ENCODE results near the gene PFN1. TPM values are rescaled to one million over a fixed set of nuclear protein-coding genes. Genes with fewer than 3 reads are reported as not detected.
"Not testable (repeated sequence)": the region's sequence is repeated elsewhere in the genome, so short reads cannot be mapped to it uniquely, and the experiment has no call there.

Gene PFN1
- polyA plus RNA-seq, 4 donors, result 274 to 467 (median 346) TPM

DNA sequence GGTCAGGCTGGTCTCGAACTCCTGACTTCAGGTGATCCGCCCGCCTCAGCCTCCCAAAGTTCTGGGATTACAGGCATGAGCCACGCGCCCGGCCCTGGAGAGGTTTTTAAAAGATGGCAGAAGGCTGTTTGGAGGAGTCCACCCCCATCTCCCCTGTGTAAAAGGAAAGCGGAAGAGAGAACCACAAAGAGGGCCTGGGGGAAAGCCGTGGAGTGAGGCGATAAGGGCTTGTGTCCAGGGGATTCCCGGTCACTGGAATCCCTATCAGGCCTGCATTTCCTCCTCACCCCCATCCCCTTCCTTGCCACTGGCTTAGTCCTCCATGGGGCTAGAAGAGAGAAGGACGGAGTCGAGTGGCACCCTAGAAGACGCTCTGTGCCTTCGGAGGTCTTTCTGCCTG lies 16.4 kb downstream of the PFN1 start, which contains the start of gene GP1BA:
Gene GP1BA, plus strand, starts transcription at position 315 of the 400 bp plus-strand sequence. CDS start 328 bp downstream, outside the sequence.
- DNase-seq (ENCODE audit: low read depth in 4 of 4, low spot score in 3 of 4), result no peak

DNA sequence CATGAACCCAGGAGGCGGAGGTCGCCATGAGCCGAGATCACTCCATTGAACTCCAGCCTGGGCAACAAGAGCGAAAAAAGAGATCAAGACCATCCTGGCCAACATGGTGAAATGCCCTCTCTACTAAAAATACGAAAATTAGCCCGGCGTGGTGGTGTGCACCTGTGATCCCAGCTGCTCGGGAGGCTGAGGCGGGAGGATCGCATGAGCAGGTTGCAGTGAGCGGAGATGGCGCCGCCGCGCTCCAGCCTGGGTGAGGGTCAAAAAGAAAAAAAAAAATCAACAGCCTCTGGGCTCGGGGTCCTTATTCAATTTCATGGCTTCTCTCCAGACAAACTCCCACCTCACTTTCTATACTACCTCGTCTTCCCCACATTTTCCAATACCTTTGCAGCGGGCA lies 19.4 kb downstream of the PFN1 start:
- DNase-seq (ENCODE audit: low read depth in 4 of 4, low spot score in 3 of 4), result no peak

DNA sequence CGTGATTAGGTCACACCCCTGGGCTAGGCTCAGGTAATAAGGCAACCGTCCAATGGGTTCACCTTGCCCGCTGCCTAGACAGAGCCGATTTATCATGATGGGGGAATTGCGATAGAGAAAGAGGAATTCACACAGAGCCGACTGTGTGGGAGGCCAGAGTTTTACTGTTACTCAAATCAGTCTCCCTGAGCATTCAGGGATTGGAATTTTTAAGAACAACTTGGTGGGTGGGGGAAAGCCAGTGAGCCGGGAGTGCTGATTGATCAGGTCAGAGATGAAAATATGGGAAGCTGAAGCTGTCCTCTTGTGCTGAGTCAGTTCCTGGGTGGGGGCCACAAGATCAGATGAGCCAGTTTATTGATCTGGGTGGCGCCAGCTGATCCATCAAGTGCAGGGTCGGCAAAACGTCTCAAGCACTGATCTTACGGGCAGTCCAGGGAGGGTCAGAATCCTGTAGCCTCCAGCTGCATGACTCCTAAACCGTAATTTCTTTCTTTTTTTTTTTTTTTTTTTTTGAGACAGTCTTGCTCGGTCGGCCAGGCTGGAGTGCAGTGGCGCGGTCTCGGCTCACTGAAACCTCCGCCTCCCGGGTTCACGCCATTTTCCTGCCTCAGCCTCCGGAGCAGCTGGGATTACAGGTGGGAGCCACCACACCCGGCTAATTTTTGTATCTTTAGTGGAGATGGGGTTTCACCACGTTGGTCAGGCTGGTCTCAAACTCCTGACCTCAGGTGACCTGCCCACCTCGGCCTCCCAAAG lies 21.6 kb downstream of the PFN1 start:
- not testable (repeated sequence) for DNase-seq (ENCODE audit: low read depth in 4 of 4, low spot score in 3 of 4)

DNA sequence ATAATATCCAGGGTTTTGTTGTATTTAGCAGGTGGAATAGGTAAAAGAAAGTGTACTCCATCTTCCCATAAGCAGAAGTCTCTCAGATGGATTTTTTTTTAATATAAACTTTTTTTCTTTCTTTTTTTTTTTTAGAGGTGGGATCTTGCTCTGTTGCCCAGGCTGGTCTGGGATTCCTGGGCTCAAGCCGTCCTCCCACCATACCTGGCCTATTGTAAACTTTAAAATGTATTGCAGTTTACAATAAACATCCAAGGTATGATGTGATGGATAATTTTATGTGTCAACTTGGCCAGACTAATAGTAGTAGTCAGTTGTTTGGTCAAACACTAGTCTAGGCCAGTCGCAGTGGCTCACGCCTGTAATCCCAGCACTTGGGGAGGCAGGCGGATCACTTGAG lies 27.0 kb downstream of the PFN1 start:
- DNase-seq (ENCODE audit: low read depth in 4 of 4, low spot score in 3 of 4), result no peak

DNA sequence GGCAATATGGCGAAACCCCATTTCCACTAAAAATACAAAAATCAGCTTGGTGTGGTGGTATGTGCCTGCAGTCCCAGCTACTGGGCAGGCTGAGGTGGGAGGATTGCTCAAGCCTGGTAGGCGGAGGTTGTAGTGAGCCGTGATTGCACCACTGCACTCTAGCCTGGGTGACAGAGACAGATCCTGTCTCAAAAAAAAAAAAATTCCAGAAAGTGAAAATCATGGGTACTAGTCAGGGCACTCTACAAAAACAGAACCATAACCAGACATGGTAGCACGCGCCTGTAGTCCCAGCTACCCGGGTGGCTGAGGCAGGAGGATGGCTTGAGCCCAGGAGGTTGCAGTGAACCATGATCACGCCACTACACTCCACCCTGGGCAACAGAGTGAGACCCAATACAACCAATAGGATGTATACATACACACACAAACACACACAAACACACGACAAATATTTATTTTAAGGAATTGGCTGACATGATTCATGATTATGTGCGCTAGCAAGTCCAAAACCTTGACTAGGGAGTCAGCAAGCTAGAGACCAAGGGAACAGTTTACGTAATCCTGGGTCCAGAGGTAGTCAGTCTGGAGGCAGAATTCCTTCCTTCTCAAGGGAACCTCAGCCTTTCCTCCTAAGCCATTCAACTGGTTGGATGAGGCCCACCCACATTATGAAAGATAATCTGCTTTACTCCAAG lies 27.8 kb downstream of the PFN1 start:
- no peak for DNase-seq (ENCODE audit: low read depth in 4 of 4, low spot score in 3 of 4)

DNA sequence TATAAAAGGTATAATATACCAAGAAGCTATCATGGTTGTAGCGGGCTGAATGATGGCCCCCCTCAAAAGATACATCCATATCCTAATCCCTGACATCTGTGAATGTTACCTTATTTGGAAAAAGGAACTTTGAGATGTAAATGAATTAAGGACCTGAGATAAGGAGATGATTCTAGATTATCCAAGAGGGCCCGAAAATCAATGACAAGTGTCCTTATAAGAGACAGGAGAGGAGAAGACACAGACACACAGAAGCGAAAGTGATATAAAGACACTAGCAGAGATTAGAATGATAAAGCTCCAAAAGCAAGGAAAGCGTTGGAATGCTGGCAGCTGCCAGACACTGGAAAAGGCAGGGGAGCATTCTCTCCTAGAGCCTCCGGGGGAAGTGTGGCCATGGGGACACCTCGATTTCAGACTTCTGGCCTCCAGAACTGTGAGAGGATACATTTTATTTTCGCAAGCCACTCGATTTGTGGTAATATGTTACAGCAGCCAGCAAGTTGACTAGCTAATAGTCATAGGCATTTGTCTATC lies 28.8 kb downstream of the PFN1 start:
- no peak for DNase-seq (ENCODE audit: low read depth in 4 of 4, low spot score in 3 of 4)

DNA sequence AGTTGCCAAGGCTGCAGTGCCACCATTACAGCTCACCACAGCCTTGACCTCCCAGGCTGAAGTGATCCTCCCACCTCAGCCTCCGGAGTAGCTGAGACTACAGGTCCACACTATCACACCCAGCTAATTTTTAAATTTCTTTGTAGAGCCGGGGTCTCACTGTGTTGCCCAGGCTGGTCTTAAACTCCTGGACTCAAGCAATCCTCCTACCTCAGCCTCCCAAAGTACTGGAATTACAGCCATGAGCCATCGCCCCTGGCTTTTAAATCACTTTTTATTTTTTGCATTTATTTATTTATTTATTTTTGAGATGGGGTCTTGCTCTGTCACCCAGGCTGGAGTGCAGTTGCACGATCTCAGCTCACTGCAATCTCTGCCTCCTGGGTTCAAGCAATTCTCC lies 33.8 kb downstream of the PFN1 start:
- not testable (repeated sequence) for DNase-seq (ENCODE audit: low read depth in 4 of 4, low spot score in 3 of 4)

DNA sequence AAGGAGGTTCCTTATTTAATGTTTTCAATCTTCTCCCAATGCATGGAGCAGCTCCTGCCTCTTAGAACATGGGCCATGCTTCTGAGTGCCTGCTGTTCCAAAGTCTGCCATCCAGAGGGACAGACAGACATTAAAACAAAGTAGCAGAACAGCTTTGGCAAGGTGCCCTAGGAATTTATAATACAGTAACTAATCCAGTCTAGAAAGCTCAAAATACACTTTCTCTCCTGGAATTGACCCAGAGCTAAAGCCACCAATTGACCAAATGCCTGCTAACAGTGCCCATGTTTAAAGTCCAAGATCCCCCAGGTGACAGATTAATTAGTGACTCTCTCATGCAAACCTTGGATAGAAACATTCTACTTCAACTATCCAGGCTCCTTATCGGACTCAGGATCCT lies 34.3 kb downstream of the PFN1 start:
- DNase-seq (ENCODE audit: low read depth in 4 of 4, low spot score in 3 of 4), result no peak

DNA sequence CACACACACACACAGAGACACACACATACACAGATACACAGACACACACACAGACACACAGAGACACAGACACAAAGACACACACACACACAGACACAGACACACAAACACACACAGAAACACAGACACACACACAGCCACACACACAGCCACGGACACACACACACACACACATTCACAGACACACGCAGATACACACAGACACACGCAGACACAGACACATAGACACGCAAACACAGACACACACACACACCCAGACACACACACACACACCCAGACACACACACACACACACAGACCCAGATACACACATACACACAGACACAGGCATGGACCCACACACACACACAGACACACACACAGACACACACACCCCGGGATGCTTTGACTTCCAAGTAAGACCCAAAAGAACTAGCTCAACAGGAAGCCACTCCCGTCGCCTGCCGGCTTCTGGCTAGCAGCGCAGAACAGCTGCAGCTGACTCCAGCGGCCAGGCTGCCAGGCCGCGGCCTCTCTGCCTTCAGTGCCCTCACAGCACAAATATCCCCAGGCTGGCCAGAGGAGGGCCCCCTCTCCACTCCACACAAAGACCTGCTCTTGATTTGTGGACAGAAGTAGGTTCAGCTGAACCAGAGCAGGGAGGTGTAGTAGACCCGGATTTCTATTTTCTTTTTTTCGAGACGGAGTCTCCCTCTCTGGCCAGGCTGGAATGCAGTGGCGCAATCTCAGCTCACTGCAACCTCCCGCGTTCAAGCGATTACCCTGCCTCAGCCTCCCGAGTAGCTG lies 39.4 kb downstream of the PFN1 start:
- peak; percentile 72 to 81 (median 78) for DNase-seq (ENCODE audit: low read depth in 4 of 4, low spot score in 3 of 4)

DNA sequence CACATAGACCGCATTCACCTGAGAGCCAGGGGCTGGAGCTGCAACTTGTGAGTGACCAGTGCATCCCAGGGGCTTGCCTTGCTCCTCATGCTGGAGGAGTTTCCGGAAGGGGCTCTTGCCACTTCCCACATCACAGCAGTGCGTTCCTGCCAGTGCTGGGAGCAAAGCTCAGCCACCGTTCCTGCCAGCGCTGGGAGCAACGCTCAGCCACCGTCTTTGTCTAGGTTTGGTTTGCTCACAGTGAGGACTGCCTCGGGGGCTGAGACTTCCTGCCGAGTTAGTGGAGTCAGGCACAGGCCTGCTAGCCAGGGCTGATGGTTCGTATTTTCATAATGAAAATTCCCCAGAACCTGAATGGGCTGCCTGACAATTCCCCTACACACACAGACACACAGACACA lies 40.0 kb downstream of the PFN1 start:
- DNase-seq (ENCODE audit: low read depth in 4 of 4, low spot score in 3 of 4), result no peak

DNA sequence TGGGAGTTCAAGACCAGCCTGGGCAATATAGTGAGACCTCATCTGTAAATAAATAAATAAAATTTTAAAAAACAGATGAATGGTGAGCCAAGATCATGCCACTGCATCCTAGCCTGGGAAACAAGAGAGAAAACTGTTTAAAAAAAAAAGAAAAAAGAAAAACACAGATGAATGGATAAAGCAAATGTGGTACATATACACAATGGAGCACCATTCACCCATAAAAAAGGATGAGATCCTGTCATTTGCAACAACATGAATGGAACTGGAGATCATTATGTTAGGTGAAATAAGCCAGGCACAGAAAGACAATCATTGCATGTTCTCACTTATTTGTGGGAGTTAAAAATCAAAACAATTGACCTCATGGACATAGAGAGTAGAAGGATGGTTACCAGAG lies 41.7 kb downstream of the PFN1 start:
- not testable (repeated sequence) for DNase-seq (ENCODE audit: low read depth in 4 of 4, low spot score in 3 of 4)

DNA sequence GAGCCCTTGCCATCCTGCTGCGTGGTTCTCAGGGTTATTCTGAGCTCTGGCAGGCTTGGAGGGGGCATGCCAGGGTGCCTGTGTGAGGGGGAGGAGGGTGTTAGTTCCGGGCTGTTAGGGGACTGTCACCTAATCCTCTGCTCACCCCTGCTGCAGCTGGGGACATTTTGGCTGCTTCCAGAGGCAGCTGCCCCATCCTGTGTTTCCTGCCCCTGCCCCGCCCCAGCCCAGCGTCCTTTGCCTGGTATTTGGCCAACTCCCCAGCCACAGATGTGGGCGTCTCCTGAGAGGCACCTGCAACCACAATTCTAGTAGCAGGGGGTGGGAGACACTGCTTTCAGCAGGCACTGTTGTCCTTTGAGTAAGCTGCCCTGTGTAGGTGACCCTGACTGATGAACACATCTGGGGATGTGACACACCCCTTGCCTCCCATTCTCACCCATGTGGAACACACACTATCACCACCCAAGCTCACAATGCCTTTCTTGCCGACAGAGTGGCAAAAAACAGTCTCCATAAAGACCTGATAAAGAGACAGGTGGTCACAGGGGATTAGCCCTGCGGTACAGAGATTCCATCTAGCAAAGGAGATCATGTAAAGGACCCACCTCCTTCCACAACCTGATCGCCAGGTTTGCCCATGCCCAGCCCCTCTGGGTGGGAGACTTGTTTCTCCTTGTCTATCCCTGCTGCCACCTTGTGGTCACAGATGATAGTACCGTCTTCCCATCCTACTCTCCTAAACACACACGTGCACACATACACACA lies 45.1 kb downstream of the PFN1 start, which contains the start of gene CHRNE:
Gene CHRNE, minus strand, starts transcription at position 48 of the 768 bp plus-strand sequence. Its CDS starts 35 bp downstream, at position 13.
- DNase-seq (ENCODE audit: low read depth in 4 of 4, low spot score in 3 of 4), result peak; percentile 59 to 77 (median 72)

DNA sequence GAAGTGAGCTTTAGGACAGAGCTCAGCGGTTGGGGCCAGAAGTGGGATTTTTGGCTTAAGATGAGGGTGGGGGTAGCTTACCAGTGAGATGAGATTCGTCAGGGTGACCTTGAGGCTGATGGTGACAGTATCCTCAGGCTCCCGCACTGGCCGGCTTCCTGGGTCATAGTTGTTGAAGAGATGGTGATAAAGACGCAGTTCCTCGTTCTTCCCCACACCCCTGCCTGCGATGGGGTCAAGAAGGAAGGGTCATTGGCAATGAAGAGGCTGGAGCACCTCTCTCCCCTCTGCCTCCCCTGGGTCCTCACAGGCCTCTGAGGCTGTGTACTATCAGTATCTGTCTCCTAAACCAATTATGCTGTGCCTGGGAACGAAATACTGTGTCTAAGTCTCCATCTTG lies 45.8 kb downstream of the PFN1 start:
- DNase-seq (ENCODE audit: low read depth in 4 of 4, low spot score in 3 of 4), result no peak

DNA sequence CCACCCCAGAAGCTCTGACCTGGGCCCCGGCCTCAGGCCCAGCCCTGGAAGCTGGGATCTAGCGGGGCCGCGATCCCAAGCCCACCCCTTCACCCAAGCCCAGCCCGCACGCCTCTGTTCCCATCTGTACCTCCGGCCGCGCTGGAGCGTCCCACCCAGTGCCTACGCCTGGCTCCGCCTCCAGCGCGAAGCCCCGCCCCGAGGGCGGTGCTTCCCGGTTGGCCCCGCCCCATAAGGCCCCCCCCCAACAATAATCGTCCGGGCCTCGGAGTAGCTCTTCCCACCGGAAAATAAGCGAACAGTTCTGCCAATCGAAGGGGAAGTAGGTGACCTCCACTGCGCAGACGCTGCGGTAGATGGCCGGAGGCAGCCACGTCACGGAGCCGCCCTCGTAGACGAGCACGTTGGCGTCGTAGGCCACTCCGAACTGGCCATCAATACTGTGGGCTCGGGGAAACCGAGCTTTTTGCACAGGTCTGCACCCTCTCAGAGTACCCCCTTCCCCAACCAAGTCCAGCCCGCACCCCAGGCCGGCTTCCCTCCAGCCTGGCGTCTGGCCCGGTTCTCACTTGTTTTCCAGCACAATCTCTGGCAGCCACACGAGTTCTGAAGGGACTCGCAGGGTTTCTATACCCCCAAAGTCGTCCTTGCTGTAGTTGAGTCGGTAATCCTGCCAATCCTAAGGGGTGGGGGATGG lies 46.5 kb downstream of the PFN1 start:
- DNase-seq (ENCODE audit: low read depth in 4 of 4, low spot score in 3 of 4), result no peak

DNA sequence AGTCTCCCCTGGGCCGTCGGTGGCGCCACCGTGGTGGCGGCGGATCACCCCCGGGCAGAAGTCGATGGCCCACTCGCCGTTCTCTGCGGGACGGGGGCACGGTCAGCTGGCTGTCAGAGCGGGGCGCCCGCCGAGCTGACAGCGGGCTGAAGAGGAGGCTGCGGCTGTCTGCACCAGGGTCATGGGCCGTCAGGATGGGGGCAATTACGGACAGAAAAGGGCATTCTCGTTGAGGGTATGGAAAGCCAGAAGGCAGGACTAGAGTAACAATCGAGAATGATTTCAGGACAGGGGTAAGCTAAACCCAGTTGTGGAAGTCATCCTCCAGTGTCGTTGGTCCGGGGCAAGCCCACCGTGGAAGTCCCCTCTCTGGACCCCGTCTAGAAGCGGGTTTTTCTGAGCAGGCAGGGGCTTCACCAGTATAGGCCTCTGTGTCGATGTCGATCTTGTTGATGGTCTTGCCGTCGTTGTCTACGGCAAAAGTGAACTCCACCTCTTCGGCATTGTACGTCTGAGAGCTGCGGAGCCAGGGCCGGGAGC lies 47.2 kb downstream of the PFN1 start:
- DNase-seq (ENCODE audit: low read depth in 4 of 4, low spot score in 3 of 4), result no peak

DNA sequence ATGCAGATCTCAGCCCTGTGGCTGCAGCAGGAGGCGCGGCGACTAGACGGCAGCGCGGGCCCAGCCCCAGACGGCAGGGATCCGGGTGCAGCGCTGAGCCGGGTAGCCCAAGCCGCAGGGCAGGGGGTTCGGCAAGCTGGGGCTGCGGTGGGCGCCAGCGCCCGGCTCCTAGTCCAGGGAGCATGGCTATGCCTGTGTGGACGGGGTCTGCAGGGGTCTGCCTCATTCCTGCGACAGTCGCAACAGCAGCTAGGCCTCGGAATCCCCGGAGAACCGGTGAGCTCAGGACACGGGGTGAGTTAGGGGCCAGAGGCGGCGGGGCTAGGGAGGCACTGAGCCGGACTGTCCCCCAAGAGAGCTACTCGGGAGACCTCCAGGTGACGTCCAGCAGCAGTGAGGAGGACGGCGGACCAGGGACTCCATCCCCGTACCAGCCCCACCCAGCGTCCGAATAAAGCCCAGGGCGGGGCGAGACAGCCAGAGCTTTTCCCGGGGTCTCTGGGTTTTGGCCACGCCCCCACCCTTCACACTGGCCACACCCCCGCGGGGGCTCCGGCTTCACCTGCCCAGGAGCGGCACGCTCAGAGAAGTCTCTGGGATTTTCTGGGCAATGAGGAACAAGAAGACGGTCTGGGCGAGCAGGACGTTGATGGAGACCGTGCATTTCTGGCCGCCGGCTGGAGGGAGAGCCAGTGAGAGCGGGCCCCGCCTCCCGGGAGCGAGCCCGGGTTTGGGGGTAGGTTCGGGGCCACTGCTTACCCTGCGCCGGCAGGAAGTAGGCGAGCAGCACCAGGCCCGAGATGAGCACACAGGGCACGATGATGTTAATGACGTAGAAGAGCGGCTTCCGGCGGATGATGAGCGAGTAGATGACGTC lies 47.9 kb downstream of the PFN1 start:
- no peak for DNase-seq (ENCODE audit: low read depth in 4 of 4, low spot score in 3 of 4)

DNA sequence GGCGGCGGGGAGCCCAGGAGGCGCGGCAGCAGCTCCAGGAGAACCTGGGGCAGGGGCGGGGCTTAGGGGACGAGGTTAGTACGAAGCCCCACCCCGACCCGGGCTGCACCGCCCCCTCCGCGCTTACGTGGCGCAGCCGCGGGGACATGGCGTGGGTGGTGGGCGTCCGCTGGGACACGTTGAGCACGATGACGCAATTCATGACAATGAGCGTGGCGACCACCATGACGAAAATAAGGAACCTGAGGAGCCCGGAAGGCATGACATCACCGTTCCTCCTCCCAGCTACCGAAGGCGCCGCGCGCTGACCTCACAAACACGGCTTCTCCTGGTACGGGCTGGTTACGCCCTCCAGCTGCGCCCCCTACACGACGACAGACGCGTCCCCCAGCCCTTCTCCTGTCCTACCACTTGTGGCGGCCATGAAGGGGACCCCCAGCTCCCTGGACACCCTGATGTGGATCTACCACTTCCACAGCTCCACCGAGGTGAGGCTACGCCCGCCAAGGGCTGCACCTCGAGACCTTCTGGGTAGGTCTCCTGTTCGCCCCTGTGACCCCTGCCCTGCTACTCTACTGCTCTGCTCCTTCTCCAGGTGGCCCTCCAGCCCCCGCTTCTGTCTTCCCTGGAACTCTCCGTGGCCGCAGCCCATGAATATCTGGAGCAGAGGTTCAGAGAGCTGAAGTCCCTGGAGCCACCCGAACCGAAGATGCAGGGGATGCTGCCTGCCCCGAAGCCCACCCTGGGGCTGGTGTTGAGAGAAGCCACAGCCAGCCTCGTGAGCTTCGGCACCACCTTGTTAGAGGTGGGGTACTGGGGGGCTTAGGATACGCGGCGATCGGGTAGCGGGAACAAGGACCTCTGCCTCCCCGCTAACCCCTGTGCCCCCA lies 48.7 kb downstream of the PFN1 start, which contains the start of gene C17orf107:
Gene C17orf107, plus strand, starts transcription at position 196 of the 890 bp plus-strand sequence. Its CDS starts 227 bp downstream, at position 423.
- DNase-seq (ENCODE audit: low read depth in 4 of 4, low spot score in 3 of 4), result peak in 2 of 4 donors; percentile 48 to 62
